Stimulated activated CD4-positive, alpha-beta T cell treated with anti-CD3 and anti-CD28 coated beads, Interleukin-12 subunit alpha, Interleukin-12 subunit beta, amount 100 ng/mL, for 24 hours (primary cell): Measurements from ENCODE around the gene SMIM13.
A peak's percentile ranks its signal among the peaks of the same experiment; 100 is the strongest.

Experiments used
- DNase-seq, 2 experiments: peaks; one replicate each; pipeline ENCODE4 v3.0.0-alpha.2; 2020; ENCODE audit warnings: low read depth in 2 of 2

SMIM13 gene

DNA sequence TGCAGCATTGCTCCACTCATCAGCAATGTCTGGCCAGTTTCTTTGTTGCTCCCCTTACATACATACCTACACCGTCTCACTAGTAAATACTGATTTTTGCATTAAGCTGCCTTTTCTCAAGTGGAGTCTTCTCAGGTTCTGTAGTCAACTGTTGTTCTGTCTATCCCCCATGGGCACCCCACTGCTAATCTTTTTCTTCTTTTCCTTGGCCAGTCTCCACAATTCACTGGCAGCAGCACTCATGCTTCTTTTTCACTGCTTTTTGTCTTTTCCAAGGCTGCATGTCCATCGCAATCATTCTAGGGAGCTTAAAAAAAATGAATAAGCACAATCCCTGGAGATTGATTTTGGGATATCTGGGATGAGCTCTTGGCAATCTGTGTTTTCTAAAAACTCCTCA is 28.2 kb downstream of the SMIM13 start:
- DNase-seq = no peak

- DNase-seq = no peak
Measured at GRCh38 chr6:11122380-11122779, 28.7 kb downstream of the SMIM13 start.

GRCh38 chr6:11123978-11124377 is 30.3 kb downstream of the SMIM13 start:
- no peak for DNase-seq

DNA sequence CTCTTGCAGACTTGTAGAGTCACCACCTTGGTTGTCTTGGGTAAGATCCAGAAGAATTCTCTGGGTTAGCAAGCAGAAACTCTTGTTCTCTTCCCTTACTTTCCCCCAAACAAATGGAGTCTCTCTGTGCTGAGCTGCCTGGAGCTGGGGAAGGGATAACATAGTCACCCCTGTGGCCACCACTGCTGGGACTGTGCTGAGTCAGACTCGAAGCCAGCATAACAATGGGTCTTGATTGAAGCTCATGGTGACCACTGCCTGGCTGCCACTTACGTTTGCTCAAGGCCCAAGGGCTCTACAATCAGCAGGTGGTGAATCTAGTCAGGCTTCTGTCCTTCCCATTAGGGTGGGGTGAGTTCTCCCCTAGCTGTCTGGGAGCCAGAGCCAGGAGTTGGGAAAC is 33.2 kb downstream of the SMIM13 start:
- DNase-seq = no peak

DNA sequence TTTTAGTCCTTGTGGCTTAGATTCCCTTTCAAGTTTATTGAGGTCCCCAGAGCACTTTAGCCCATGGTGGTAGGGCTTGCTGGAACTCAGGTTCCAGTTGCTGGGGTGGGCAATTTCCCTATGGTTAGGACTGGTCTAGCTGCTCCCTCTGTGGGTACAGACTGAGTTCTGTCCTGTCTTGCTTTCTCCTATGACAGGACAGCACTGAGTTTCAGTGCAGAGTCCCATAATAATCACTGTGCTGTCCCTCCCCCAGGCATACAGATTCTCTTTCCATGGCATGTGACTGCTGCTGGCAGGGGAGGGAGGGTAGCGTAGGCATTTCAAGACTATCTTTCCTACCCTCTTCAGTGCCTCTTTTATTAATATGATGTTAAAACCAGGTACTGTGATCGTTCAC is 35.0 kb downstream of the SMIM13 start:
- no peak for DNase-seq

DNA sequence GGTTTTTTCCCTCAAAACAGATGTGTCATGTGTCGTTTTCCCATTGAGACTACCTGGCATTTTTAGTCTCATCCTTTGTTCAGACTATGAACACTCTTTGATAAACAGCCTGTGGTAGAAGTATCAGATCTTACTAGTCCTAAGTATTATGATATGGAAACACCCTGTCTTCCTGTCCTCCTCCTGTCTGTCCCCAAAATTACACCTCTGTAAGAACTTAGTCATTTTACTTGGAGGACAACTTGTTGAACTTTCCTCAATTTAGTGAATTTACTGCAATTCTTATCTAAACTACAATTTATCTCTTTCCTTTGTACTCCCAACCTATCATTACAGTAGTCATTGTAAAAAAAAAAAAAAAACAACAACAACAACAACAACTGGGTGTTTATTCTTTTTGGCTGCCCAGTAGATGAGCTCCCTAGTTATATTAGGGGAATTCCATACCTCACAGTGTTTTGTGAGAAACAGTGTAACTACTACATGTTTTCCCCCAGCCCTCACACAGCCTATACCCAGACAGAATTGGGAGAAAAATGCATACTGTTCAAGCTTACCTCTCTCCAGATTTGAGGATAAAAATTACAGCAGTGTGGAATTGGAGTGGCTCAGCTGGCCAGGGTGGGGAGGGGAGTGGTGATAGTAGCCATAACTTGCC is 36.4 kb downstream of the SMIM13 start:
- no peak for DNase-seq

DNA sequence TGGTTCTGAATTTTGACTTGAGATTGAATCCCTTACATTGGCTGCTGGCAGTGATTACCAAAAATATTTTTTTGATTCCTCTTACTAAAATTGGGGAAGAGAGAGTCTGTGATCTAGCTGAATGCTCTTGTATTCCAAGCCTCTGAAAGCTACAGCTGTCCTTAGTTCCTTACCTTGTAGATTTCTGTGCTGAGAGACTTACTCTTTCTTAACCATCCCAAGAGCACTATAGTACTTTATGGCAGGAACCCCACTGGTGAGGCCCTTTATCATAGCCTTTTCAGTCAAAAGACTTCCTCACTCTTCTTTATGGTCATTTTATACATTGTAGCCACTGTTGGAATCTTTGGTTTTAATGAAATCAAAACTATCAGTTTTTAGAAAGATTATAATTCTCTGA is 37.0 kb downstream of the SMIM13 start:
- no peak for DNase-seq

GRCh38 chr6:11132194-11132888 is 38.7 kb downstream of the SMIM13 start:
- no peak for DNase-seq

GRCh38 chr6:11133281-11133680 is 39.6 kb downstream of the SMIM13 start:
- no peak for DNase-seq

DNA sequence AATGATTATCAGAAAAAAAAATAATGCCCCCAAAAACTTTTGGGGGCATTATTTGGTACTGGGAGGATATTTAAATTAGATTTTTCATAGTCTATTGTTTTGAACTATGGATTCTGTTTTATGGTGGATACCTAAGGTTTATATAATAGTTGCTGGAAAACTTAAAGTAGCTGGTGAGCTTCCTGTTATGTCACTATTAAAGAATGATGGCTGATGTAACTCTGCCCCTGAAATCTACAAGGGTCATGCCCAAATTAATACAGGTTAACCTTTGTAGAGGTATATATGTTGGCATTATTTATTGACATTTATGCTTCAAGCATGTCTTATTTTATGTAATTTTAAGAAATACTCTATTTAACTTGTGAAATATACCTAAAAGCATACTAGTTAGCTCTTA is 43.2 kb downstream of the SMIM13 start:
- no peak for DNase-seq

GRCh38 chr6:11139051-11139960 is 45.7 kb downstream of the SMIM13 start:
- DNase-seq = no peak

DNA sequence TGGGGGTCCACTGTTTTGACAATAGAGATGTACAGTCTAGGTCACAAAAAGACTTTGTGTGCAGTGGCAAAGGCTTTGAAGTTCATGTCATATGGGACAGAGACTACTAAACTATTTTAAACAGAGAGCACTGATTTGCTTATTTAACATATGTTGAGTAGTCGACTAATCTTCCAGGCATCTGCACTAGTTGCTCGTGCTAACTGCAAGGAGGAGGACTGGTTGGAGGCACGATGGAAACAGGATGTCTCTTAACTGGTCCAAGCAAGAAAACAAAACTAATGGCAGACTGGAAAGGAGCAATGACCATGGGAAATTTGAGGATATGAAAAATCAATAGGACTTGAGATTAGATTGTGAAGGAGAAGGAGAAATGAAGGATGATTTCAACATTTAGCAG is 46.4 kb downstream of the SMIM13 start:
- DNase-seq = no peak

DNA sequence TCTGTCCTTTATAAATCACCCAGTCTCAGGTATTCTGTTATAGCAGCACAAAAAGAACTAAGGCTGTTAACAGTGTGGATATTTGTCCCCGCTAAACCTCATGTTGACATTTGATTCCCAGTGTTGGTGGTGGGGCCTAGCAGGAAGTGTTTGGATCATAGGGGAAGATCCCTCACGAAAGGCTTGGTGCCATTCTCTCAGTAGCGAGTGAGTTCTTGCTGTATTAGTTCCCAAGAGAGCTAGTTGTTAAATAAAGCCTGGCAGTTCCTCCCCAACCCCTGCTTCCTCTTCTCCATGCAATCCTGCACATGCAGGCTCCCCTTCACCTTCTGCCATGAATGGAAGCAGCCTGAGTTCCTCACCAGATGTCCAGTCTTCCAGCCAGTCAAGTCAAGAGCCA is 47.7 kb downstream of the SMIM13 start:
- no peak for DNase-seq

- no peak for DNase-seq
Measured at GRCh38 chr6:11142296-11143027, 48.8 kb downstream of the SMIM13 start.

DNA sequence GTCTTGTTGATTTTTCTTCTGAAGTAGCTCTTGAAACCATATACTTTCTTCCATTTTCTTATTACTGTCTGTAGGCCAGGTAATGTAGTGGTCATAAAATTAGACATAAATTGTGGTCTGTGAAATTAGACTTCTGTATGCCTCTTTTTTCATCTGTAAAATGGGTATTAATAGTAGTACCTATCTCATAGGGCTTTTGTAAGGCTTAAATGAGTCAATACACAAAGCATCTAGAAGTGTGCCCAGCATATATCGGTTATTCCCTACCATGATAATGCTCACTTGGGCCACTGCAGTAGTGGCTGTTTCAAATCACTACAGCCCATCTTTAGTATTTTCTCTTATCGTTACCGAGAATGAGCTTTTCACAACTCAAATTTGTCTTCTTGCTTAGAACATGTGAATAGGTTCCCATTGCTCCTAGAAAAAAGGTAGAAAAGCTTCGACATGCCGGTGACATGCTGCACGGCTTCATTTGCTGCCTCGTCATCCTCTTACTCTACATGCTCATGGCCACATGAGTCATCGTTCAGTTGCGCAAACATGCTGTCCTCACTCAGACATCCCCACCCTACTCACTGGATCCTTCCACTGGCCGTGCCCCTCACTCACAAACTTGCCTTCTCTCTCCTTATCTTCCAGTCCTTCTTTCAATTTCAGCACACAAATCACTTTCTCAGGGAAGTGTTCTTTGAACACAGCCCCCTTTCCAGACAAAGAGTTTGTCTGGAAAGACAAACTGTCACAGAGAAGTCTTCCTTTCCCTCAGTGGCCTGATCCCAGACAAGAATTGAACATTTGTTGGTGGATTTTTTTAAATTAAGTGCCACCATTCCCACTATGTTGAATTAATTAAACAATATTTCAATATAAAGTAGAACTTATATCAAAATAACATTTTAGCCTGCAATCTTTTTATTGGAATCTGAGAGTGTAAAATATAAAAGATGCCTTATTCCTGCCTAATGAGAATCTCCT is 50.0 kb downstream of the SMIM13 start:
- no peak for DNase-seq

GRCh38 chr6:11144393-11144851 is 50.8 kb downstream of the SMIM13 start:
- DNase-seq = peak; percentile 51 to 75

DNA sequence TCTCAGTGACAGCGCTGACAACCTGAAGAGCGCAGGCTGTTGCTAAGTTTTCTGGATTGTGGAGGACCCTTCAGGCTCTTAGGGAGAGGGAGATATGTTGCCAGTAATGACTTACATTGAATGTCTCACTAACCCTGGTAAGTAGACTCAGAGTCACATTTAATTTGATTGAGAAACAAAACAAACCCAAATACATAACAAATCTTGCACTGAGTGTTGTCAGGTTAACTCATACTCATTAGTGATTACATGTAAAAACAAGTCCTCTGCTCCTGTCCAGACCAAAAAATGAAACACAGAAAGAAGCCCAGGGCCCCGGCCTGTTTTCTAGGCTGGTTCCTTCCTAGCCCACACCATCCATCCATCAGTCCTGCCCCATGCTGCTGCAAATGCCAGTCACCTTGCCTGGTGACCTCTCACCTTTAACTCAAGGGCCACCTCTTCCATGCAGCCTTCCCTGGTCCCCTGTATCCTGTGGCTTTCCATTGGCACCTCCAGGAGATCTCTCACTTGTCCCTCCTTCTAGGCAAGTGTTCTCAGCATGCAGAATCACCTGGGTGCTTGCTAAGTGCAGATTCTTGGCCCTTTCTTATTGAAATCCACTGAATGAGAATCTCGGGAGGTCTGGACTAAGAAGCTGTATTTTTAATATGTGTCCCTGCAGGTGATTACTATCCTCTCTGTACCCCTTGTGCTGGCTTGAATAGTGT is 52.6 kb downstream of the SMIM13 start:
- DNase-seq = no peak

- DNase-seq = no peak
Measured at GRCh38 chr6:11149551-11149950, 55.9 kb downstream of the SMIM13 start.

- no peak for DNase-seq
Measured at GRCh38 chr6:11151488-11151887, 57.9 kb downstream of the SMIM13 start.

- no peak for DNase-seq
Measured at GRCh38 chr6:11152581-11152980, 58.9 kb downstream of the SMIM13 start.
